ENCODE results near the gene ZFP92. TPM values are rescaled to one million over a fixed set of nuclear protein-coding genes. Genes with fewer than 3 reads are reported as not detected.

The ZFP92 gene
- total RNA-seq, 2 donors from 2014 or later = 0.23 to 3.4 TPM

DNA sequence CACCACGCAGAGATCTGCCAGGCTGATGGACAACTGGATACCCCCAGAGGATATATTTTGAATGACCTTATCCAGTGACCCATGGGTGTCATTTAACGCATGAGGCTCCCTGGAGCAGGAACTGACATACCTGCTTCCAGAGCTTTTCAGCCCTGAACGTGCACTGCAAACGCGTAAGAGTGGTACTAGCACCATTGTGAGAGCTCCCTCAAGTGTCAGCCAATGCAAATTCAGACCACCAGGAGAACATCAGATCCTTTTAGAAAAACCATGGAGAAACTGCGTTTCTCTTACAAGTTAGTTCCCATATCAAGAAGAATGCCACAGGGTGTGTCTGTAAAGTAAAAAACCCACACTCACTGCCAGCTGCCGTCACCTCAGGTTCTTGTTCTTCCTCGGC is 27.3 kb downstream of the ZFP92 start:
- intact Hi-C loops (cut with DNase I) = no loop called here
- H3K4me3 ChIP-seq = no peak overlapping the region
- no peaks in the 10 kb centered on the region for H3K27me3 ChIP-seq (replicated peaks; ENCODE audit: insufficient read depth)

GRCh38 chrX:153439977-153440376 is 28.7 kb downstream of the ZFP92 start:
- H3K27me3 ChIP-seq (replicated peaks; ENCODE audit: insufficient read depth) = no peaks in the 10 kb centered on the region
- no peak for DNase-seq (ENCODE audit: low spot score)
- H3K36me3 ChIP-seq = no peaks in the 10 kb centered on the region
- H3K27ac ChIP-seq = no peak overlapping the region
- 91% methylated on average over 4 of the region's 4 CpGs for WGBS
- H3K4me1 ChIP-seq (replicated peaks) = no peaks in the 10 kb centered on the region
- no peak overlapping the region for H3K4me3 ChIP-seq
- no peaks in the 10 kb centered on the region for H3K9me3 ChIP-seq
- intact Hi-C loops (cut with DNase I) = no loop called here
- TF ChIP-seq POLR2AphosphoS5 (IDR thresholded peaks at IDR 0.05) = no peak
- no peak for TF ChIP-seq POLR2A (IDR thresholded peaks at IDR 0.05)
- TF ChIP-seq, protein P1, sequence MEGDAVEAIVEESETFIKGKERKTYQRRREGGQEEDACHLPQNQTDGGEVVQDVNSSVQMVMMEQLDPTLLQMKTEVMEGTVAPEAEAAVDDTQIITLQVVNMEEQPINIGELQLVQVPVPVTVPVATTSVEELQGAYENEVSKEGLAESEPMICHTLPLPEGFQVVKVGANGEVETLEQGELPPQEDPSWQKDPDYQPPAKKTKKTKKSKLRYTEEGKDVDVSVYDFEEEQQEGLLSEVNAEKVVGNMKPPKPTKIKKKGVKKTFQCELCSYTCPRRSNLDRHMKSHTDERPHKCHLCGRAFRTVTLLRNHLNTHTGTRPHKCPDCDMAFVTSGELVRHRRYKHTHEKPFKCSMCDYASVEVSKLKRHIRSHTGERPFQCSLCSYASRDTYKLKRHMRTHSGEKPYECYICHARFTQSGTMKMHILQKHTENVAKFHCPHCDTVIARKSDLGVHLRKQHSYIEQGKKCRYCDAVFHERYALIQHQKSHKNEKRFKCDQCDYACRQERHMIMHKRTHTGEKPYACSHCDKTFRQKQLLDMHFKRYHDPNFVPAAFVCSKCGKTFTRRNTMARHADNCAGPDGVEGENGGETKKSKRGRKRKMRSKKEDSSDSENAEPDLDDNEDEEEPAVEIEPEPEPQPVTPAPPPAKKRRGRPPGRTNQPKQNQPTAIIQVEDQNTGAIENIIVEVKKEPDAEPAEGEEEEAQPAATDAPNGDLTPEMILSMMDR (IDR thresholded peaks at IDR 0.05) = no peak

More for the DNA sequence above, 27.3 kb downstream of the ZFP92 start:
- no peak overlapping the region for H3K27ac ChIP-seq
- no peak for TF ChIP-seq POLR2AphosphoS5 (IDR thresholded peaks at IDR 0.05)
- TF ChIP-seq, protein P1 (IDR thresholded peaks at IDR 0.05) = no peak
- TF ChIP-seq POLR2A (IDR thresholded peaks at IDR 0.05) = no peak
- H3K36me3 ChIP-seq = no peaks in the 10 kb centered on the region
- no peak for DNase-seq (ENCODE audit: low spot score)
- H3K4me1 ChIP-seq (replicated peaks) = no peaks in the 10 kb centered on the region
- H3K9me3 ChIP-seq = no peaks in the 10 kb centered on the region
- 19% methylated on average over 8 of the region's 8 CpGs for WGBS

DNA sequence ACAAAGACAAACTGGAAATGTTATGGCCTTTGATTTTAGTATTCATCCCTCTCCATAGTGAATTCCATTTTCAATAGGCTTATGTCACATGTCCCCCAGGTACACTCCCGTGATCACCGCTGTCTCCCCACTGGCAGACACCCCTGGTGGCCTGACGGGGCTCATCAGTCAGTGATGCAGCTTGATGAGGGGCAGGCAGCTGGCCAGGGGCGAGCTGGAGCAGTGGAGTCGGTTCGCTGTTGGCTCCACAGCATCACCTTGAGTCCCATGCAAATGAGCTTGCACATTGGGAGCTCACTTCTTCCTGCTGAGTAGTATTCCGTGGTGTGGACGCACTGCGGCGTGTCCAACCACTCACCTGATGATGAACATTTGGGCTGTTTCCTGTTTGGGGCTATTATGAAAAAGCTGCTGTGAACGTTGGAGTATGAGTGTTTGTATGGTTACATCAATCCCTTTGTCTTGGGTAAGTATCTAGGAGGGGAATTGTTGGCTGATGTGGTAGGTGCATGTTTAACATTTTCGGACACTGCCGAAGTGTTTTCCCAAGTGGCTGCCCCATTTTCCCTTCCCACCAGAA is 29.4 kb downstream of the ZFP92 start:
- H3K4me3 ChIP-seq = no peak overlapping the region
- TF ChIP-seq POLR2A (IDR thresholded peaks at IDR 0.05) = no peak
- TF ChIP-seq, protein P1 (IDR thresholded peaks at IDR 0.05) = no peak
- TF ChIP-seq POLR2AphosphoS5 (IDR thresholded peaks at IDR 0.05) = no peak
- DNase-seq (ENCODE audit: low spot score) = no peak
- H3K4me1 ChIP-seq (replicated peaks) = no peaks in the 10 kb centered on the region
- no peaks in the 10 kb centered on the region for H3K36me3 ChIP-seq
- no peaks in the 10 kb centered on the region for H3K27me3 ChIP-seq (replicated peaks; ENCODE audit: insufficient read depth)
- intact Hi-C loops (cut with DNase I) = no loop called here
- no peaks in the 10 kb centered on the region for H3K9me3 ChIP-seq
- WGBS = 84% methylated on average over 7 of the region's 13 CpGs
- H3K27ac ChIP-seq = no peak overlapping the region

- Histone ChIP-seq H3K4me3 (no peak overlapping the region), H3K27me3 (replicated peaks; ENCODE audit: insufficient read depth) (no peaks in the 10 kb centered on the region), H3K27ac (no peak overlapping the region), H3K36me3 (no peaks in the 10 kb centered on the region), H3K4me1 (replicated peaks) (no peaks in the 10 kb centered on the region), H3K9me3 (no peaks in the 10 kb centered on the region)
- TF ChIP-seq, protein P1 (IDR thresholded peaks at IDR 0.05) = no peak
- no peak for DNase-seq (ENCODE audit: low spot score)
- 30% methylated on average over 7 of the region's 7 CpGs for WGBS
- intact Hi-C loops (cut with DNase I) = no loop called here
Measured at GRCh38 chrX:153441296-153441695, 30.0 kb downstream of the ZFP92 start.

DNA sequence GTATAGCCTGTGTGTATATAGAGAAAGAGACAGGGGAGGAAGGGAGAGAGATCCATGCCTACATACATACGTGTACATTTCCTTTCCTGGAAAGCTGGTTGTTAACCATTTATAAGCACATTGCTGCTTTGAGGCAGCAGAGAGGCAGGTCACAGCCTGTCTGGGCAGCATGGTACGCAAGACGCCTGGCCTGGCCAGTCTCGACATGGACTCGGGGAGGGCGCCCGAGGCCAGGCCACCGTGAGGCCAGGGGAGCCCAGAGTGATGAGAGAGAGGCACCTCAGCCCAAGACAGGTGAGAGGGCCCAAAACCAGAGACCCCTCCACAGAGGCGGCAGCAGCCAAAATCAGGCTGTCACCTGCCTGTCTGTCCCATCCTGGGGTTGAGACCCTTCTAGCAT is 30.7 kb downstream of the ZFP92 start:
- no peaks in the 10 kb centered on the region for H3K36me3 ChIP-seq
- TF ChIP-seq, protein P1 (IDR thresholded peaks at IDR 0.05) = no peak
- TF ChIP-seq POLR2A (IDR thresholded peaks at IDR 0.05) (no peak), POLR2AphosphoS5 (IDR thresholded peaks at IDR 0.05) (no peak)
- H3K4me1 ChIP-seq (replicated peaks) = no peaks in the 10 kb centered on the region
- 0% methylated on average over 1 of the region's 9 CpGs for WGBS
- no peaks in the 10 kb centered on the region for H3K9me3 ChIP-seq
- no peak overlapping the region for H3K4me3 ChIP-seq
- no peak overlapping the region for H3K27ac ChIP-seq
- H3K27me3 ChIP-seq (replicated peaks; ENCODE audit: insufficient read depth) = no peaks in the 10 kb centered on the region
- no peak for DNase-seq (ENCODE audit: low spot score)
- intact Hi-C loops (cut with DNase I) = no loop called here

Data from prostate gland (tissue), 2 donors.